Measurements from ENCODE around the gene SP6.

DNA sequence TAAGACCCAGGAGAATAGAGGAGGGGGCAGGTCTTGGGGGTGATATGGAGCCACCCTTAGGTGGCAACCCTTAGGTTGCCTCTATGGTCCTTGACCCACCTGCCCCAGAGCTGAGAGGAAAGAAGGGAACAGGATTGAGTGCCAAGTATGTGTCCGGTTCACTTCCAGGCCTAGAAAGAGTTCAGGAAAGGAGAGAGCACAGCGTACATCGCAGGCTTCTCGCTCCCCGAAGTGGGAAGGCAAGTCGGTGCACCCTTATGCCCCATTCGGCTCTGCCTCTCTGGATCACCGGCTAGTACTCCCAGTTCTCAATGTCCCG lies 631 bp downstream of the SP6 start:
- TF ChIP-seq, protein P1, sequence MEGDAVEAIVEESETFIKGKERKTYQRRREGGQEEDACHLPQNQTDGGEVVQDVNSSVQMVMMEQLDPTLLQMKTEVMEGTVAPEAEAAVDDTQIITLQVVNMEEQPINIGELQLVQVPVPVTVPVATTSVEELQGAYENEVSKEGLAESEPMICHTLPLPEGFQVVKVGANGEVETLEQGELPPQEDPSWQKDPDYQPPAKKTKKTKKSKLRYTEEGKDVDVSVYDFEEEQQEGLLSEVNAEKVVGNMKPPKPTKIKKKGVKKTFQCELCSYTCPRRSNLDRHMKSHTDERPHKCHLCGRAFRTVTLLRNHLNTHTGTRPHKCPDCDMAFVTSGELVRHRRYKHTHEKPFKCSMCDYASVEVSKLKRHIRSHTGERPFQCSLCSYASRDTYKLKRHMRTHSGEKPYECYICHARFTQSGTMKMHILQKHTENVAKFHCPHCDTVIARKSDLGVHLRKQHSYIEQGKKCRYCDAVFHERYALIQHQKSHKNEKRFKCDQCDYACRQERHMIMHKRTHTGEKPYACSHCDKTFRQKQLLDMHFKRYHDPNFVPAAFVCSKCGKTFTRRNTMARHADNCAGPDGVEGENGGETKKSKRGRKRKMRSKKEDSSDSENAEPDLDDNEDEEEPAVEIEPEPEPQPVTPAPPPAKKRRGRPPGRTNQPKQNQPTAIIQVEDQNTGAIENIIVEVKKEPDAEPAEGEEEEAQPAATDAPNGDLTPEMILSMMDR (conservative IDR thresholded peaks at IDR 0.05; ENCODE audit: low read depth, low read length), result no peak
- no peak for TF ChIP-seq EZH2 (IDR thresholded peaks at IDR 0.05; ENCODE audit: low read length, unreplicated experiment)

Data from PC-3 (cell line).